ENCODE results near the gene GRIA1.

DNA sequence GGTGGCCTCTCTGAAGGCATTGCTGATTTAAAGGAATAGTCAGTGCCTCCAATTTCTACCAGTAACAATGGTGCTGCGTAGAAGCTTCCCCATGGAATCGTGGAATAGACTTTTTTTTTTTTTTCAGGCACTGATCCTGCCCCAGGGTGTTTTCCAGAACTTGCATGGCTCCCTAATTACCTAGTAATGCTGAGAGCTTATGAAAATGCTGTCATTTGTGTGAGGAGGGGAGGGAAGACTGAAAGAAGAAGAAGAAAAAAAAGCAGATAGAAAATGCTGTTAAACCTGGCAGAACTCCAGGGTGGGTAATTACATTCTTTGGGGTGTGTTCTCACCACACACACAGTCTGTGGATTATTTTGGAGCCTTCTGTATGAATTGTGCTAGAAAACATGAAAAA lies 4.8 kb upstream of the GRIA1 start:
- TF ChIP-seq, protein P1, sequence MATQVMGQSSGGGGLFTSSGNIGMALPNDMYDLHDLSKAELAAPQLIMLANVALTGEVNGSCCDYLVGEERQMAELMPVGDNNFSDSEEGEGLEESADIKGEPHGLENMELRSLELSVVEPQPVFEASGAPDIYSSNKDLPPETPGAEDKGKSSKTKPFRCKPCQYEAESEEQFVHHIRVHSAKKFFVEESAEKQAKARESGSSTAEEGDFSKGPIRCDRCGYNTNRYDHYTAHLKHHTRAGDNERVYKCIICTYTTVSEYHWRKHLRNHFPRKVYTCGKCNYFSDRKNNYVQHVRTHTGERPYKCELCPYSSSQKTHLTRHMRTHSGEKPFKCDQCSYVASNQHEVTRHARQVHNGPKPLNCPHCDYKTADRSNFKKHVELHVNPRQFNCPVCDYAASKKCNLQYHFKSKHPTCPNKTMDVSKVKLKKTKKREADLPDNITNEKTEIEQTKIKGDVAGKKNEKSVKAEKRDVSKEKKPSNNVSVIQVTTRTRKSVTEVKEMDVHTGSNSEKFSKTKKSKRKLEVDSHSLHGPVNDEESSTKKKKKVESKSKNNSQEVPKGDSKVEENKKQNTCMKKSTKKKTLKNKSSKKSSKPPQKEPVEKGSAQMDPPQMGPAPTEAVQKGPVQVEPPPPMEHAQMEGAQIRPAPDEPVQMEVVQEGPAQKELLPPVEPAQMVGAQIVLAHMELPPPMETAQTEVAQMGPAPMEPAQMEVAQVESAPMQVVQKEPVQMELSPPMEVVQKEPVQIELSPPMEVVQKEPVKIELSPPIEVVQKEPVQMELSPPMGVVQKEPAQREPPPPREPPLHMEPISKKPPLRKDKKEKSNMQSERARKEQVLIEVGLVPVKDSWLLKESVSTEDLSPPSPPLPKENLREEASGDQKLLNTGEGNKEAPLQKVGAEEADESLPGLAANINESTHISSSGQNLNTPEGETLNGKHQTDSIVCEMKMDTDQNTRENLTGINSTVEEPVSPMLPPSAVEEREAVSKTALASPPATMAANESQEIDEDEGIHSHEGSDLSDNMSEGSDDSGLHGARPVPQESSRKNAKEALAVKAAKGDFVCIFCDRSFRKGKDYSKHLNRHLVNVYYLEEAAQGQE (IDR thresholded peaks at IDR 0.05; ENCODE audit: insufficient read depth in 1 of 2, low read depth in 2 of 2, low read length in 2 of 2), result no peak
- TF ChIP-seq SIN3A (IDR thresholded peaks at IDR 0.05; ENCODE audit: borderline replicate concordance, insufficient read depth, low read length), result no peak

All from PFSK-1 (cell line).